NCI-H2227 (cell line): ENCODE measurements around the gene PANK1.
"Not testable (repeated sequence)": the region's sequence is repeated elsewhere in the genome, so short reads cannot be mapped to it uniquely, and the experiment has no call there.

ENCODE experiments used
- DNase-seq: peaks from one replicate; lab custom pipeline; 2025; ENCODE audit not compliant: unreplicated experiment; lab: John Stamatoyannopoulos, UW

The PANK1 gene

GRCh38 chr10:89621438-89621837 is 23.6 kb downstream of the PANK1 start:
- DNase-seq: no peak

- DNase-seq: not testable (repeated sequence)
Observed at GRCh38 chr10:89620296-89620695, 24.7 kb downstream of the PANK1 start.

GRCh38 chr10:89615824-89616223 is 29.2 kb downstream of the PANK1 start:
- DNase-seq: no peak

GRCh38 chr10:89615112-89615511 is 29.9 kb downstream of the PANK1 start:
- DNase-seq: no peak

GRCh38 chr10:89613582-89613981 is 31.5 kb downstream of the PANK1 start:
- DNase-seq: no peak

- no peak for DNase-seq
Observed at GRCh38 chr10:89611282-89611681, 33.8 kb downstream of the PANK1 start.

GRCh38 chr10:89609833-89610346 is 35.2 kb downstream of the PANK1 start:
- no peak for DNase-seq

GRCh38 chr10:89604200-89604599 is 40.8 kb downstream of the PANK1 start:
- DNase-seq: no peak

GRCh38 chr10:89602919-89603318 is 42.1 kb downstream of the PANK1 start:
- DNase-seq: no peak

- no peak for DNase-seq
Observed at GRCh38 chr10:89601728-89602361, 43.2 kb downstream of the PANK1 start.

GRCh38 chr10:89600041-89600440 is 45.0 kb downstream of the PANK1 start:
- DNase-seq: no peak

- DNase-seq: no peak
Observed at GRCh38 chr10:89593043-89593442, 52.0 kb downstream of the PANK1 start.

- DNase-seq: no peak
Observed at GRCh38 chr10:89592539-89592938, 52.5 kb downstream of the PANK1 start.

- no peak for DNase-seq
Observed at GRCh38 chr10:89591796-89592271, 53.2 kb downstream of the PANK1 start.

GRCh38 chr10:89591111-89591795 is 53.8 kb downstream of the PANK1 start:
- DNase-seq: no peak

GRCh38 chr10:89590326-89590725 is 54.7 kb downstream of the PANK1 start:
- DNase-seq: no peak

GRCh38 chr10:89589101-89589720 is 55.8 kb downstream of the PANK1 start:
- no peak for DNase-seq

- no peak for DNase-seq
Observed at GRCh38 chr10:89588671-89589070, 56.4 kb downstream of the PANK1 start.

- DNase-seq: no peak
Observed at GRCh38 chr10:89582022-89582421, 63.0 kb downstream of the PANK1 start.

- no peak for DNase-seq
Observed at GRCh38 chr10:89580243-89580642, 64.8 kb downstream of the PANK1 start.

- DNase-seq: no peak
Observed at GRCh38 chr10:89576696-89577095, 68.3 kb downstream of the PANK1 start.

GRCh38 chr10:89576022-89576421 is 69.0 kb downstream of the PANK1 start:
- no peak for DNase-seq
